Retina (tissue), 1 donor: ENCODE results near the gene CSRP1.

ENCODE experiments used
- DNase-seq: peaks from one replicate; pipeline ENCODE4 v3.0.0-alpha.2; 2016

The CSRP1 gene

DNA sequence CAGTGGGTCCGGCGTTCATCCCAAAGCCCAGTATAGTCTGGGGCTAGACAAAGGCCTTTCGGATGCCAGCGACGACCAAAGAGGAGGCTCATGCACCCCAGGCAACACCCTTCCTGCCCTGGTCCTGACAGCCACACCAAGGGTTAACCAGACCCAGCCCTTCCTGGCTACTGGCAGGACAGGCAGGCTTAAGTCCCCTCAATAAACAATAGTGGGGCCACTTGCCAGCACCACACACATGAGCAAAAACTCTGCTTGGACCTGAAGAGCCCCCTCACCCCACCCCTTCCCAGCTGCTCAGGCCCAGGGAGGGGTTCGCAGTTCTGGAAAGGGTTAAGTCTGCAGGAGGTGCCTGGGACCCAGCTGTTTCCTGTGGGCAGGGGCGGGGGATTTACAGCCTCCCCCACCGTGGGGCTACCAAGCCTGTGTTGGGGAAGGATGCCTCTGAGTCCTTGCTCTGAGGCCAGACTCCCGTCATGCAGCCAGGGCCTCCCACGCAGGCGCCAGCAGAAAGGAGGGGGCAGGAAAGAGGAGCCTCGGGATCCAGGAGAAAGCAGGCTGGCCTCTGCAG, 56.1 kb downstream of the CSRP1 start:
- DNase-seq: peak; percentile 52

- peak; percentile 63 for DNase-seq
Observed at GRCh38 chr1:201448990-201449389, 57.9 kb downstream of the CSRP1 start.

DNA sequence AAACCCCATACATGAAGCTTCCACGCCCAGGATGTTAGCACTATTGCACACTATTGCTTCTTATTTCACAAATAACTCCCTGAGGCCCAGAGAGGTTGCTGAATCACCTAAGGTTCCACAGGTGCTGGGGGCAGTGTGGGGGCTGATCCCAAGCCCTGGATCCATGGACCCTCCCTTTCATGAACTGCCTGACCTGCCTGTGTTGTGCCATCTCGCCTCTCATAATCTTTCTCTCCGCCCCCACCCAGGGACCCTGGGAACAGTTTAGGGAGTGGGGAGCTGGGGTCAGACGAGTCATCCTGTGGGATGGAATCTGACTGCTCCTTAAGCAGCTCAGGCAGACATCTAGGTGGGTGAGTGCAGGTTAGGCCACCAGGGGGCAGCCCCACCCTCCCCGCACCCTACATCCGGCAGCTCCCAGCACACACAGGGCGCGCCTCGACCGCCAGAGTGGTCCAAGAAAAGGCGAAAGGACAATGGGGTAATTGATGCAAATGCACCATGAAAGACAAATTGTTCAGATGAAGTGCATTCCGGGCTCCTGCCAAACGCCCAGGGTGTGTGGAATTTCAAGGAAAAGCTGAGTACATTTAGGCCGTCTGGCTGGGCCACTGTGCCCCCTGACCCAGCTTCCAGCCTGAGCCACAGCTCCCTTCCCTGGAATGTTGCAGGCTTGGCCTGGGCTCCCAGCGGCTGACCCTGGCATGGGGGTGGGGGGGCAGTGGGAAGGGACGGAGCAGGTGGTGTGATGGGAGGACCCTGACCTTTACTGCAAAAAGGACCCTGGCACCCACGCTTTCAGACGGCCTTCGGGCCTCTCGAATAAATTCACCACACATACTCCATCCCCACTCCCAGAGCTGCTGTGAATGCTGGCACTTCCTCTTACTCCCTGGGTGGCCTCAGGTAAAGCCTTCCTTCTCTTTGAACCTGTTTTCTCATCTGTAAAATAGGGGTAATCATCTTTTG, 58.7 kb downstream of the CSRP1 start:
- DNase-seq: peak; percentile 87

DNA sequence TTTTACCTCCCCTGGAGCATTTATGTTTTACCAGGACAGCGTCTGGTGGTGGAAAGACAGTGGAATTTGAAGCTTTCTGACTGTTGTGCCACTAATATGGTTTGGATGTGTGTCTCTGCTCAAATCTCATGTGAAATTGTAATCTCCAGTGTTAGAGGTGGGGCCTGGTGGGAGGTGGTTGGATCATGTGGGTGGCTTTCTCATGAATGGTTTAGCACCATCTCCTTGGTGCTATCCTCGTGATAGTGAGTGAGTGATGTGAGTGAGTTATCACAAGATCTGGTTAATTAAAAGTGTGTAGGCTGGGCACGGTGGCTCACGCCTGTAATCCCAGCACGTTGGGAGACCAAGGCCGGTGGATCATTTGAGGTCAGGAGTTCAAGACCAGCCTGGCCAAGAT, 61.6 kb downstream of the CSRP1 start:
- no peak for DNase-seq

DNA sequence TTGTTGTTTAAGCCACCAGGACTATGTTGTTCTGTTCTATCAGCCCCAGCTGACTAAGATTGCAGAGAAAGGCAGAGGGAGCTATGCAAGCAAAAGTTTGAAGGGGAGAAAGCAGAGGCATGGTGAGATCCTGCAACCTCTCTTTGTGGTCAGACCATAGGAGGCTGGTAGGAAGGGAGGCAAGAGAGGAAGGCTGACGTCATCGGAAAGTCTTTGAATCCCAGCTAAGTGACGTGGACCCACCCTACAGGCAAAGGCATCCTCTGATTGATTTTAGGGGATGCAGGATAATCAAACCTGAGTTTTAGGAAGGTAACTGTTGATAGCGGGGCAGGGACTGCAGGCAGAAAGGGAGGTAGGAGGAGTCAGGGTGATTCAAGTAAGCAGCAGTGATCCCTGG, 62.1 kb downstream of the CSRP1 start:
- DNase-seq: no peak

DNA sequence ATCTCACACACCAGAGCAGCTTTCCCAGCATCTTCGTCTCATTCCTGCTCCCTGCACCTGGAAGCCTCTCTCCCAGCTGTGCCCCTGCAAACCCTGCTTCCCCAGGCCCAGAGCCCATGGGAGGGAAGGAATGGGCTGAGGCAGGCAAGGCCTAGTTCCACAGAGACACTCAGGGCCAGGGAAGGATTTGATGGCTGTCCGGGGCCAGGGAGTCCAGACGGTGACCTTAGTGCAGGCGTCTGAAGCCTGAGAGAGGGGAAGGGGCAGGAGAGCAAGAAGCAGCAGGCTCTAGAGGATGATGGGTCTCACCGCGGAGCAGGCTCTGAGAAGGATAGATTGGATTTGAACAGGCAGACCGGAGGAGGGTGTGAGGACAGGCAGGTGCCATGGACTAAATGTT, 63.2 kb downstream of the CSRP1 start:
- no peak for DNase-seq

- no peak for DNase-seq
Observed at GRCh38 chr1:201436969-201437368, 70.0 kb downstream of the CSRP1 start.

DNA sequence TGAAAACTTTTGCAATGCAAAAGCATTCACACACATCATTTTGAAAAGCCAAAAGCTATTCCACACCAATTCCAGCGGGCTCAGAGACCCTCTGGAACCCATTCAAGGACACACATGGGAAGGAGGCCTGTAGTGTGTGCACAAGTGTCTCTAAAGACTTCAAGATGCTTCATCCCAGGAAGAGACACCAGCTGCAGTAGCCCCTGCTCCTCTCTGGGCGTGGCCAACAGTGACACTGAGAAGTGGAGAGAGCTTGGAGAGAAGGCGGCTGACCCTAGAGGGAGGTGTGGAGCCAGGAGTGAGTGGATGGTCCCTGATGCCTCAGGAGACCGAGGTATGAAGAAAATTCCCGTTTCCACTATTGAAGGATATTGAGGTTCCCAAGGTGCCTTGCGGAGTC, 70.5 kb downstream of the CSRP1 start:
- DNase-seq: no peak

GRCh38 chr1:201434266-201434665, 72.7 kb downstream of the CSRP1 start:
- DNase-seq: no peak

DNA sequence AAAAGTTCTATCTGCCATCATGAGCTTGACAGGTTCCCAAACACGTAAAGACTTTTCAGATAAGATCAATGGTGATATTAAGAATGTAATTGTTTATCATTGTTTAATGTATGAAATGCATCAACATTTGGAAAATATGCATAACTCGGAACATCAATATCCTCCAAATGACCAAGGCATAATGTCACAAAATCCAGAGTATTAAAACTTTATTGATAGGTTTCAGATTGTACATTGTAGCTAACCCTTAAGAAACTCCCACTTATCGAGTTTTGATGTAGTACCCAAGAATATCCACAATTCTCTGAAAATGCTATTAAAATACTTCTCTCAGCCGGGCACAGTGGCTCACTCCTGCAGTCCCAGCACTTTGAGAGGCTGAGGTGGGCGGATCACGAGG, 73.3 kb downstream of the CSRP1 start:
- DNase-seq: no peak
